GM10847 (cell line): ENCODE results near the gene MFSD2A.

Experiments used
- POLR2A ChIP-seq: IDR thresholded peaks from 2 replicates; pipeline ENCODE4 v1.6.1; 2011; ENCODE audit not compliant: insufficient read length; ENCODE audit errors: extremely low read depth

Gene MFSD2A

GRCh38 chr1:39955547-39956539 lies 898 bp downstream of the MFSD2A start:
- no peak for TF ChIP-seq POLR2A

GRCh38 chr1:39957299-39958015 lies 2.5 kb downstream of the MFSD2A start:
- TF ChIP-seq POLR2A = no peak

GRCh38 chr1:39958403-39959200 lies 3.7 kb downstream of the MFSD2A start:
- no peak for TF ChIP-seq POLR2A

GRCh38 chr1:39959651-39960333 lies 4.8 kb downstream of the MFSD2A start:
- TF ChIP-seq POLR2A = no peak

GRCh38 chr1:39960431-39960958 lies 5.5 kb downstream of the MFSD2A start:
- TF ChIP-seq POLR2A = peak; percentile 15

- no peak for TF ChIP-seq POLR2A
Observed at GRCh38 chr1:39962450-39962825, 7.5 kb downstream of the MFSD2A start.

GRCh38 chr1:39964552-39964951 lies 9.6 kb downstream of the MFSD2A start:
- TF ChIP-seq POLR2A = no peak

- TF ChIP-seq POLR2A = no peak
Observed at GRCh38 chr1:39965044-39965443, 10.1 kb downstream of the MFSD2A start.

GRCh38 chr1:39969048-39969447 lies 14.1 kb downstream of the MFSD2A start:
- TF ChIP-seq POLR2A = no peak

- TF ChIP-seq POLR2A = no peak
Observed at GRCh38 chr1:39969531-39970270, 14.8 kb downstream of the MFSD2A start.

- TF ChIP-seq POLR2A = no peak
Observed at GRCh38 chr1:39970274-39970673, 15.3 kb downstream of the MFSD2A start.

GRCh38 chr1:39971138-39971537 lies 16.2 kb downstream of the MFSD2A start:
- TF ChIP-seq POLR2A = no peak

- no peak for TF ChIP-seq POLR2A
Observed at GRCh38 chr1:39973503-39974135, 18.7 kb downstream of the MFSD2A start.

GRCh38 chr1:39976732-39977131 lies 21.8 kb downstream of the MFSD2A start:
- TF ChIP-seq POLR2A = no peak

GRCh38 chr1:39977202-39977601 lies 22.3 kb downstream of the MFSD2A start:
- TF ChIP-seq POLR2A = no peak
